ENCODE data around the gene CYB561D2.

The CYB561D2 gene

DNA sequence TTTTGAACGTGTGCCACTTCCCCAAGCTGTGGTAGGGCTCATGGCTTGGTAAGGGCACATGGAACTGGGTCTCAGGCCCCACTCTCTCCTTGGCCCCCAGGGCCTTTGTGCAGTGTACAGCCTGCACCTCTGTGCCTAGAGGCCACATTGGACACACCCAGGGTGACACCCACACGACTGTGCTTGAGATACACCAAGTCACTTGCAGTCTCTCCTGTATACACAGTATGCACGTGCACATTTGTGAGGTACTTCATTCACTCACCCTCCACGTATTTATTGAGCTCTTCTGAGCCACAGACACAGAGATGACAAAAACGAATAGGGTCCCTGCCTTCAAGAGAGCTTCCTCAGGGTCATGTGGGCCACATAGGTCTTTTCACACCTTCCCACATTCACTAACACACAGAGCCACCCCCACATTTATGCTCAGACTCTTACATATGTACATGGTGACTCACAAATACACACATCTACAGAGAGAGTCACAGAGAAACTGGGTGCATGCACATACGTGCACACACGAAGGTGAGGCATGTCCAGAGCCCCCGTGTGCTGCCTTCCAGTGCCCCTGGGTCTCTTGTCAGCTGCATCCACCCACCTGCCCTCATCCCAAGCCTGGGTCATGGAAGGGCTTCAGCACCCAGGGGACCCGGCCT is 18.5 kb downstream of the CYB561D2 start:
- DNase-seq, result no peak

DNA sequence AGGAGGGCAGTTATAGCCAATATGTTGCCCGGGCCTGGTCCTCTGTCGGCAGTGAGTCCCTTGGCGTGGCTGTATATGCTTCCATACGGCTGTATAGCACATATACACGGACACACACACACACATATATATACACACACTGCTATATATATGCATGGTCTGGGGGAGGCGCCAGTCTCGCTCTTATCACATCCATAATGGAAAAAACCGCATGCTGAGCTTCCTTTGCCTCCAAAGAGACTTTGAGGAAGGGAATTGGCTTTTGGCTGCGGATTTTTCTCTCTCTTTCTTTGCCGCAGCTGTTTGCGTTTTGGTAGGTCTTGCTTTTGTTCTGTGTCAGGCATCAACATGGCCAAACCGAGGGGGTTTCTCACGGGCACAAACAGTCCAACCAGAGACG is 19.9 kb downstream of the CYB561D2 start:
- no peak for DNase-seq

DNA sequence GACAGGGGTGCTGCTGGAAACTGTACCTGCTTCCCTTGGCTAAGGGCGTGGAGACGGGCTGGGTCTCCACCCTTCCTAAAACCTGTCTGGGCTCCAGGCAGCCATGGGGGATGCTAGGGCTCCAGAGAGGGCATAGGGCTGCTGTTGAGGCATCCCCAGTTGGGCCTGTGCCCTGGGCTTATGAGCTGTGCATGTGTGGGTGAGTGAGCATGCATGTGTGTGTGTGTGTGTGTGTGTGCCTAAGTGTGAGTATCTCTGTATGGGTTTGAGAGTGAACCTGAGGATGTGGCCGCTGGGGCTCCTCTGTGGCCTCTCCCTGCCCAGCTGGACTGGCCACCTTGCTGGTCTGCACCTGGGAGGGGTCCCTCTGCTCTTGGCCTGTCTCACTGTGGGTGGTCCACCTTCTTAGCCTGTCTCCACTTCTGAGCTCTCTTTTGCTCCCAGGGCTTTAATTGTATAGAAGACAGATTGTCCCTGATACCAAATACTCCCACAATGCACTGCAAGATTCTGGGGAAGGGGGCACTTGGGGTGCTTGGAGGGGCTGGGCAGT is 20.5 kb downstream of the CYB561D2 start:
- no peak for DNase-seq

DNA sequence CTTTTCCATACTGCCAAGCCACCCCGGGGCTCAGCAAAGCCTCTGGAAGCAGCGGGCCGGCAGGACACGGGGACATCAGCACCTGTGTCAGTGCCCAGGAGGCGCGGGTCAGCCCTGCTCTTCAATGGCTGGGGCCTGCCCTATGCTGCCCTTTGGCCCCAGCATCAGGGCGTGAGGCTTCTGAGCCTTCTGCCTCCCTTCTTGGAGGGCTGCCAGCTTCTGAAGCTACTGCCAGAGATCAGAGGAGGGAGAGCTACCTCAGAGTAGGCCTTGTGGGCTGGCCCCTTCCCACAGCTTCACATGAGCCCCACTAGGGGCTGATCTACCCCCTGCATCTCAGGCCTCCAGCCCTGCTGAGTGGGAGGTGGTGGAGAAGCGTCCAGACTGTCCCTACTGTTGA is 21.7 kb downstream of the CYB561D2 start:
- DNase-seq, result no peak

DNA sequence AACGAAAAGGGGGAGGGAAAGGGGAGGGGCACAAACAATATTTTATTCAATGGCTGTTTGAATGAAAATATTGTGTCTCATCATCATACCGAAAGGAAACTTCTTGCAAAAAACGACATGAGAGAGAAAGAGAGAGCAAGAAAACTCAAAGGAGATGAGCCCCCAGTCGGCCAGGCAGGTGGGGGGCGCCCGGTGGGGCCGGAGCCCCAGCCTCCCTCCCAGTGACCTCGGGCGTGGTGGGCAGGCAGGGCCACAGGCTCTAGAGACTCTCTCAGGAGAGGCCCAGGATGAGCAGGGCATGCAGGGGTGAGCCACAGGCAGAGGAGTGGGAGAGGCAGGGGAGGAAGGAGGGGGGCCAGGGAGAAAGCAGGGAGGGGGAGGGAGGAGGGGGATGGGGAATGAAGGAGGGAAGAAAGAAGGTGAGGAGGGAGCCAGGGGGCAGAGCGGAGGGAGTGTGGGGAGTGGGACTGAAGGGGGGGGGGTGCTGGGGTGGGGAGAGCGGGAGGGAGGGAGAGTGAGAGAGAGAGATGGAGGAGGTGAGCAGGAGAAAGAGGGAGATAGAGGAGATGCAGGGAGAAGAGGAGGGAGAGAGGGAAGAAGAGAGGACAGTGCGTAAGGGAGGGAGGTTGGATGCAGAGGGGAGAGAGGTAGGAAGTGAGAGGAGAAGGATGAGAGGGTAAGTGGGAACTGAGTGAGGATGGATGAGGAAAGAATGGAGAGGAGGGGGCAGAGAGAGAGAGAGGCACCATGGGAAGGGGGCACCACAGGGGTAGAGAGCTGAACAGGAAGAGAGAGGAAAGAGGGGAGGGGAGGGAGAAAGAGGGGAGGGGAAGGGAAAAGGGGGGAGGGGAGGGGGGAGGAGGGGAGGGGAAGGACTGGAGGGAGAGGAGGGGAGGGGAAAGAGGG is 22.7 kb downstream of the CYB561D2 start:
- DNase-seq, result no peak

DNA sequence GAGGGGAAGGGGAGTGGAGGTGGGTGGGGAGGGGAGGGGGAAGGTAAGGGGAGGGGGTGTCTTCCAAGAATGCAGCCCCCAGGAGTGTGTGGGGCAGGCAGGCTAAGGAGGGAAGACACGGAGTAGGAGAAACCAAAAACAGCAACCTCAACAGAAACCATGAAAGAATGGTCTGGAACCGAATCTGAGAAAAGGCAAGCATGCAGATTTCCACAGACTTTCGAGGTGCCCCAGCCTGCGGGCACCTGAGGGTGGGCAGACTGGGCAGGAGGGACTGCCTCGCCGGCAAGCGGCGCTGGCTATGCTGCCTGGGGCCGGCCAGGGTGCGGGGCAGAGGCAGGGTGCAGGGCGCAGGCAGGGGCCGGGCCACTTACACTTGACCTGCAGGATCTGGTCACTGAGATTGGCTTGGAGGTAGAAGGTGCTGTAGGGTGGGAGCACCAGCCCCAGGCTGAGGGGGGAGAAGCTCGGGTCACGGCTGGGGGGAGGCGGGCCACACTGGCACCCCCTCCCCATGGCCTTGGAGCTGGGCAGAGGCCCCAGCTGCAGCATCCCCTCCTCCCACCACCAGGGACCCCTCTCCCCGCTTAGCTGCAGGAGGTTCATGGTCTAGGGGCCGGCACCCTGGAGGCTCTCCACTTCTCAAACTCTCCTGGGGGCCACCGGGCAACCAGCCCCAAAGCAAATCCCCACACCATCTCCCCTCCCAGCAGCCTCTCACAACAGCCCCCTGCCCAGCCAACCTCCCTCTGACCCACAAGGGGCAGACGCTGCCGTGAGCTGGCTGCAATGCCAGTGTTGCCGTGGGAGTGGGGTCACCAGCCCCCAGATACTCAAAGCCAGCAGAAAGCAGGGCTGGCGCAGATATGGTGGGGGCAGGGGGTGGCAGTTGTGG is 23.9 kb downstream of the CYB561D2 start:
- DNase-seq, result no peak

DNA sequence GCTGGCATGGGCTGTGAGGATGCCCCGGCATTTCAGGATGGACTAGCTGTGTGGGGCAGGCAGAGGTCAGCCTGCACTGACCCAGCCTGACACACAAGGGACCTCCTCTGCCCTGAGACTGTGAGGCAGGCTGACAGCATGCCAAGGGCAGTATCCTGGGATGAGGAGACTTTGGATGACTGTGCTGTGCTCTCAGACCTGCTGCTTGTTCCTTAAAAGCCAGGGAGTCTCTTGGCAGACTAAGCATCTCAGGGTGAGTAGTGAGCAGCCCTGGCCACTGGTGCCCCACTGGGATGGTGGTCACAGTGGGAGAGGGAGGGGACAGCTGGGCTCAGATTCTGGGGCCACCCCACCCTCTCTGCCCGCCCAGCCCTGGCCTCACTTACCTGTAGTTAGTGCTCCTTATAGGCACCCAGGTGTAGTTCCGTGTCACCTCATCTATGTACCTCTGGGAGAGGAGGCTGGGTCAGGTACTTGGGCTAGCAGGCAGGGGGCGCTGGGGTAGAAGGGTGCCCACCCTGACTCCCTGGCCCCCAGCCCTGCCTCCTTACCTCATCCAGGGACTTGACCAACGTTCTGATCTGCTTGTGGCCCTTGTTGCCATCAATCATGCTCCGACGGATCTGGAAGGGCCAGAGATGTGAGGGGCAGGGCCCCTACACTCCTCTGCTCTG is 24.7 kb downstream of the CYB561D2 start:
- no peak for DNase-seq

DNA sequence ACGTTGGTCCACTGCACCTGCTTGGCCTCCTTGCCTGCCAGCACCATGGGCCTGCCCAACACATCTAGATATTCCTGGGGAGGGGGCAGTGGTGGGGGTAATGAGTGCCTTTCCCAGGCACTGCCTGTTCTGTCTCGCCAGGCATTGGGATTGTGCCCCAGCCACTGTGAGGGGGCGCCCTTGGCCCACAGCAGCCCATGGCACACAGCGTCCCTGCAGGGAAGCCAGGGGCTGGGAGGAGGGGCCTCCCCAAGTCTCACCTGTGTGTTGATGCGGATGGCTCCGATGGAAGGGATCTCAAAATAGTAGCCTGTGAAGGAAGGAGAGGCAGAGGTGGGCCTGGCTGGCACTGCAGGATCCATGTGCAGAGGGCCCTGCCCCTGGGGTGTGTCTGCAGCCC is 27.4 kb downstream of the CYB561D2 start:
- DNase-seq, result no peak

DNA sequence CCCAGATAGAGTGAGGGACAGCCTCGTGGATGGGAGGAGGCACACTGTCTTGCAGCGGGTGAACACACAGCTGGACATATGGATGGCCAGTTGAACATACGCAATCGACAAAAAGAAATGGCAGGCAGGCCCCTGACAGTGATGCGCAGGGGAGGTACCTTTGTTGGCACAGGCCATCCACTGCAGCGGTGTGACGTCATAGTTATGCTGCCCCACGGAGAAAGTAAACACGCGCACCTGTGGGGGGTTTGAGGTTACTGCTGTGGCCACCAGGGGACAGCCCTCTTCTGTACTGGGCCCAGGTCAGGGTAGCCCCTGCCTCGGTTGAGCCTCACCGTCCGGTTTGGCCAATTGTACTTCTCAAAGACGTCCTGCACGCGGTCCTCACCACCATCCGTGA is 28.1 kb downstream of the CYB561D2 start:
- DNase-seq, result no peak

DNA sequence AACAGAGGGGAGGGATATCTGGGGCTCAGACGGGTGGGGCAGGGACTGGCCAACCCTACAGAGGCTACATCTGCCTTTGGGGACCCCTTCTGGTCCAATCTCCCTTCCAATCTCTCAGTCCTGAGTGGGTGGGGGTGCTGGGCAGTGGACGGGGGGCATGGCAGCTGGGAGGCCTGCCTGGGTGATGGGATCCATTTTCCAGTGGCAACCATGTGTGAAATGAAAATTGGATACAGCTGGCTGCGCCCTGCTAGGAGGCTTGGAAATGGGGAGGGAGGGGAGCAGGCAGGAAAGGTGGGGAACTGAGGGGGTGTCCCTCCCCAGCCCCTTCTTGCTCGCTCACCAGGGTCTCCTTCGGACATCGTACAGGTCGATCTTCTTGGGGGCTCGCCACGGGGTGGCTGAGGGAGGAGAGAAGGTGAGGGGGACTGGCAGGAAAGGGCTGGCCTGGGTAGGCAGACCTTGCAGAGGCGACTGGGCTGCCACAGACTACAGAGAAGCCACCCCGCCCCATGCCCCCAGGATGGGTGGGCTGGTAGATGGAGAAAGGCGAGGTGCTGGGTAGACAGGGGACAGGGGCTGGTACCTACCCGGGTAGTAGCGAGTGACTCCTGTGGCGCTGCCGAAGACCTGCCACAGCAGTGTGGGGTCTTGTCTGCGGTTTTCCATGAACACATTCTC is 29.9 kb downstream of the CYB561D2 start:
- DNase-seq, result no peak

DNA sequence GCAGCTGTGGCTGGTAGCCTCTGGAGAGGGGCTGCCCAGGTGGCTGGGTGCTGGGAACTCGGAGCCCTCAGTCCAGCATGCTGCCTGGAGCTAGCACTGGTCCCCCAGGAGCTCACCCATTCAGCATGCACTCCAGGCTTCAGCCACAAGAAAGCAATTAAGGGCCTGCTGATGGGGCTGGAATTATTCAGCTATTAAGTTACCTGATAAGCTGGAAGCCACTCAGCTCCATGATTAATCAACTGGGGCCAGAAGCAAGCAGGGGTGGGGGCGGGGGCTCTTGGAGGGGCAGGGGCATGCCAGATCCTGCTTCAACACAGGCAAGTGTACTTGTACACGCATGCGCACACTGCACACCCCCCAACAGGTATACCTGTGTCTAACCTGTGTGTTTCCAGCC is 30.7 kb downstream of the CYB561D2 start:
- DNase-seq, result no peak

DNA sequence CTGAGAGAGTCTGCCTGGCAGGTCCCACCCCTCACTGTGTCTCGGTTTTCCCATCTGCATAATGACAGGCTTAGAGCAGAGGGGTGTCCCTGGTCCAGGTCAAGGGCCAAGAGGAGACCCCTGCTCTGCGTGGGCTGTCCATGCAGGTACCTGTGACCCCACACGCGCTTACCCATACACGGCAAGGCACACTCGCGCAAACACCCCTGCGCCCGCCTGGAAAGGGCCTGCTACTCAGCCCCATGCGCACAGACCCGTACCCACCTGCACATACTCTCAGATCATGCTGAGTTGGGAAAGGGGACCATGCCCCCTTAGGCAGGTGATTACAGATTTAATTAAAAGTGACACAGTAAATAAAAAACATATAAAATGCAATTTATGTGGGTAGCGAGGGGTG is 32.1 kb downstream of the CYB561D2 start:
- no peak for DNase-seq

DNA sequence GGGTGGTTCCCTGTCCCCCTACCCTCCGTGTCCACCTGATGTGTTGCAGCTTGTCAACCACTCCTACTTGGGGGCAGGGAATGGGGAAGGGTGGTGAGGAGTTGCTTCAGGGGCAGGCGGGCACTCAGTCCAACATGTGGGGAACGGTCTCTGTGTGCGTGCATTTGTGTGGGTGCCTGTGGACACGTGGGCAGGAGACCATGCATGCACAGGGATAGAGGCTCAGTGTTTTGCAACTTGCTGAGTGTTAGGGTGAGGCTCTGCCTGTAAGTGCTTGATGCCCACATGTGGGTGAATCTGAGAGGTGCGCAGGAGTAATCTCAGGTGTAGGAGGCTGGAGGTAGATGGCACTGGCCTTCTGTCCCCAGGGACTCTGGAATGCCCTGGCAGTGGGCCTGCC is 33.1 kb downstream of the CYB561D2 start:
- DNase-seq, result no peak

DNA sequence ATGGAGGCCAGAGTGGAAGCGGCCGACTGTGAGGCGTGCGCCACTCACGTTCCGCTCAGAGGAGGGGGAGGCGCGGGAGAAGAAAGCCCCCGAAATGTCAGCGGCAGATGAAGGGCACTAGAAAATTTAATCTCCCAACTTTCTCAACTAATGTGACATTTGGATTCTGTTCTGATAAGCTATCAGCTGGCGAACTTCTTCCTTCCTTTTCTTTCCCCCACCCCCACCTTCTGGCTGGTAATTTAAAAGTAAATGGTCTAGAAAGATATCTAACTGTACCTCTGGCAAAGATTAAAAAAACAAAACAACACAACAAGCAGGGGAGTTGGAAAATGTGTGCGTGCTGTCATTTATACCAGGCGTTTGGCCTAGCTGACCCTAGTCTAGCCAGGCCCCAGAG is 35.1 kb downstream of the CYB561D2 start:
- DNase-seq, result no peak

DNA sequence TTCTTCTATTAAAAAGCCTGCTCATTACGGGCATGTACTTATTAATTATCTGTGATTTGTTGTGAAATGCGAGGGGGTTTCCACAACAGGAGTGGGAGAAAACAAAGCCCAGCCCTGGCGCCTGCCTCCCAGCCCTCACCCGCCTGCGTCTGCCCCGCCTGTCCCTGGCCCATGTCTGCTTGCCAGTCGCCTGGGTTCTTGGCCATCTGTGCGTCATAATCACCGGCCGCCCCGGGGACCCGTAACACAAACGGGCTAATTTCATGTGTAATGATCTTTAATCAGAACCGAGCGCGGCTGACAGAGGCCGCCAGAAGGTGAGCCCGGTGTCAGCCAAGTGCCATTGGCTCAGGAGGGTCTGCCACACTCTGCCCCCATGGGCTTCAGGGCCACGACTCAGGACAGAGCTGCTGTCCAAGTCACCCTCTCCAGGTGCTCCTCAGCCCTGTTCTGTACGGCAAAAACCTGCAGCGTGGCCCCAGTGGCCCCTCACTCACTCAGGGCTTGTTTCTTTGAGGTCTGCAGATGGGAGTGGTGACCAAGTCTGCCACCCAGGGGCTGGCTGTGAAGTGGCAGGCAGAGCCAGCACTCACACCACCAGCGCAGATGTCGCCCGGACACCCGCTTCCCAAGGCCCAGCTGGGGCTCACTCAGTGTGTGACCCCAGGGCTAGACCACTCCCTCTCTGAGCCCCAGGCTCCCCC is 37.5 kb downstream of the CYB561D2 start:
- no peak for DNase-seq

DNA sequence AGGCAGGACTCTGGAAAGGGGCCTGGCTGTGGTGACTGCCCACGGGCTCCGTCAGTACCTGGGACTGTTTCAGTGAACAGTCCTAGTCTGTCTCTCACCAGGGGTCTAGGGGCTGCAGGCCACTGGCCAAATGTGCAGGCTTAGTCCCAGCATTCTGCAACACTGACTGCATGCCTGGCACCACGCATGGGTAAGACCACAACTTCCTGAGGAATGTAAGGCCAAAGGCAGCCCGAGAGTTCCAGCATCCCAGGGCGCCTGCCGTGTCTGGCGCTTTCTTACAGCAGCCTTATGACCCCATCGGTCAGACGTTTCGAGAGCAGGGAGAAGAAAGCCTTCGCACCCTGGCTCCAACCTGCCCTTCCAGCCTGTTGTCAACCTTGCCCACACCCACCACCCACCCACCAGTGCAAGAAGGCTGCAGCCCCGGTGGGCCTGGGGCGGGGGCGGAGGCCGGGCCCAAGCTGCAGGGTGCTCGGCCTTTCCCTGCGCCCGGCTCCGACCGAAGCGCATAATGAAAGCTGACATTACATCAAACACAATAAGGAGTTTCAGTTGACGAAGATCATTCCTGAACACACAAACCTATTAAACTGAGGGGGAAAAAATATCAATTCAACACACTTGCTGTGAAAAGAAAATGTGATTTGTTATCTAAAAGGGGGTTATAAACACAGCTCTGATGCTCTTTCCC is 38.2 kb downstream of the CYB561D2 start:
- no peak for DNase-seq

DNA sequence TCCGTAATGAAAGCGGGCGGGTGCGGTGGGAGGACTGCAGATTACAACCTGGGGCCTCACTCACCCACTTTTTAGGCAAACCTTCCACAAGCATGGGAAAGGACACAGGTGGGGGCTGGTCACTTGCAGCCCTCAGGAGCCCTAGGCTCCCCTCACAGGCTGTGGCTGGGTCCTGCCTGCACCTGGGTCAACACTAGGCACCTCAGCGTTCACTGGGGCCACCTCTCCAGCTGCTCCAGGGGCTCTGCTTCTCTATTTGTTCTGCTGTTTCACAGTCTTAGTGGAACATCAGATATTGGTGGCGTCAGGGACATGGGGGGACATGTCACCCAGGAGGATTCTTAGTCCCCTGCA is 38.7 kb downstream of the CYB561D2 start:
- no peak for DNase-seq

DNA sequence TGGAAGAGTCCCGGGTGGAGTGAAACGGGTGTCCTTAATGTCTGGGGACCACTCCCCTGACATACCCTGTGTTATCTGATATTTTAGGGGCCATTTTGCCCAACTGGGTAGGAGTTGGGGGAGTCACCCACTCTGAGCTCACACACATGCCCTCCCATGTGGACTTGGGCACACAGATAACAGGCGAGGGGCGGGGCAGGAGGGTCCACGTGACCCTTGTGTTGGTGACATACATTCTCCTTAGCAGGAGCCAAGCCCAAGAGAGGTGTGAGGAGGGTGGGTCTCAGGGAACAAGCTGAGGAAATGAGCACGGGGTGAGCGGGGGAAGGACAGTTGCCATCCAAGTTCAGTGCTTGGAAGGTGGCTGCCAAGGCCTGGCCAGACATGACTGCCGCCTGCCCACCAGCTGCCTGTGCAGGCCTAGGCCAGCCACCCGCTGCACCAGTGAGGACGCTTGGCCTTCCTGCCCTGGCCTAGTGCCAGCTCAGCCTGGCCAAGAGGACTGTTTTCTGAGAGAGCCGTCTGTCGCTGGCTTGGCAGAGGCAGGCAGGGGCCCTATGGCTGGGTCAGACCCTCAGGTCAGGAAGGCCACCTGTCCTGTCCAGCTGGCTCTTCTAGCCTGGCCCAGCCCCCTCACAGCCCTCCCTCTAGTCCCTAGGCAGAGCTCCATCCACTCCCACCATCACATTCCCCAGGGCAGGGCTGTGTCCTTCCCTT is 40.0 kb downstream of the CYB561D2 start:
- DNase-seq, result no peak

DNA sequence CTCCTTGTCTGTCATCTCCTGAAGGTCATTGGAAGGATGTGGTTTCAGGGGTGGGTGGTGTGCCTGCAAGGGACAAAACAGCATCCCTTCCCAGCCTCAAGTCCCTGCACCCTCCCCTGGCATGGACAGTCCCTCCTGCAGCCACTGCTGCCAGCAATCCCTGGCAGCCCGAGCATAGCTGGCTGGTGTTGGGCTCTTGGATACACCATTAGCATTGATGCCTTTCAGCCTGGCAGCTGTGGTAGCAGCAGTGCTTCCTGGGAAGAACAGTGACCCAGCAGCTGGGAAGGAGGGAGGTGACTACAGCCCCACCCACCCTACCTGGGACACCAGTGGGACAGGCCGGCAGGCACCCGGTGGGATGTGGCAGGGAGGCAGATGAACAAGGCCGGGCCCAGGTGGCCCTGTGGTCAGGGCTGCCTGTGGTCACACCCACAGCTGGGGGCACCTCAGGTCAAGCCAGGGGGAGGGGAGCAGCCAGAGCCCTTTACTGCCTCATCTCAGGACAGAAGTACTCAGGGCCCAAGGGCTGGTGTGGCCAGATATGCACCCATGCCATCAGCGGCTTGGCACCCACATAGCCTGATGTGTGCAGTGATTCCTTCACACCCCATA is 41.5 kb downstream of the CYB561D2 start:
- DNase-seq, result no peak

DNA sequence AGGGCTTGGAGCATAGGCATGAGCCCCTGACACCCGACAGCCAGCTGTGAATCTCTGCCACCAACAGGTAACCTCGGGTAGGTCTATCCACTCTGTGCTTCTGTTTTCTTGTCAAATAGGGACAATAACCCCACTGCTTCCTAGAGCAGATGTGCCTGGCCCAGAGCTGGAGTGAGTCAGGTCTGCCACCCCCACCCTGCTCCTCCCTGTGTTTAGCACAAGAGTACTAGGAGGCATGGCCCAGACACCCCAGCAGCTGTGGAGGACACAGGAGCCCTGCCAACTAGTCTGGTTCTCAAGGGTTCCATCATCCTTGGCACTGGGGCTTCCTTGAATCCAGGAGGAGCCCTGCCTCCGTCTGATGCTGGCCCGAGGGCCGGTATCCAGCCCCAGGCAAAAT is 42.4 kb downstream of the CYB561D2 start:
- no peak for DNase-seq

Measured in activated gamma-delta T cell treated with Interleukin-2 at 50 U/mL for 16 hours (primary cell).